Chondrocyte (in vitro differentiated cells): ENCODE measurements around the gene OR10H3. TPM values are rescaled to one million over a fixed set of nuclear protein-coding genes. Genes with fewer than 3 reads are reported as not detected.

ENCODE experiments used
- DNase-seq: peaks from one replicate; pipeline ENCODE4 v3.0.0; 2021; ENCODE audit warnings: mixed read lengths, low spot score
- H3K27ac Mint-ChIP-seq: one replicate; pipeline ENCODE4 v1.8.0; 2021; ENCODE audit warnings: mild to moderate bottlenecking, moderate library complexity, mixed read lengths; ENCODE audit not compliant: unreplicated experiment
- H3K27me3 Mint-ChIP-seq: 2 replicates; pipeline ENCODE4 v1.8.0; 2021; ENCODE audit warnings: low read depth, mixed read lengths
- H3K36me3 Mint-ChIP-seq: 2 replicates; pipeline ENCODE4 v1.8.0; 2021; ENCODE audit warnings: low read depth, mixed read lengths
- H3K4me1 Mint-ChIP-seq: 2 replicates; pipeline ENCODE4 v1.8.0; 2021; ENCODE audit warnings: low read depth, mild to moderate bottlenecking, mixed read lengths
- H3K4me3 Mint-ChIP-seq: one replicate; pipeline ENCODE4 v1.8.0; 2021; ENCODE audit warnings: mild to moderate bottlenecking, moderate library complexity, mixed read lengths; ENCODE audit not compliant: unreplicated experiment
- H3K9me3 Mint-ChIP-seq: 2 replicates; pipeline ENCODE4 v1.8.0; 2021; ENCODE audit warnings: low read depth, mixed read lengths
- CTCF ChIP-seq: fragments of 200-600 bp; sonication (generic); IDR thresholded peaks from 2 replicates; pipeline ENCODE4 v1.5.0; 2021; ENCODE audit warnings: antibody characterized with exemption, mild to moderate bottlenecking, moderate library complexity
- total RNA-seq: library from RNA; stranded (reverse); gene quantifications from 3 replicates; pipeline ENCODE4 v1.2.1, GENCODE V29; 2021

The OR10H3 gene
- total RNA-seq, 1 donor from 2014 or later, result not detected

GRCh38 chr19:15787611-15788155 lies 49.9 kb downstream of the OR10H3 start, which contains the start of gene OR10H5:
Gene OR10H5, plus strand, starts transcription at chr19:15787661. Its CDS starts 6,388 bp downstream, at chr19:15794049.
- H3K4me3 Mint-ChIP-seq, result no peak within 1 kb of the TSS

GRCh38 chr19:15788594-15789270 lies 50.9 kb downstream of the OR10H3 start:
- TF ChIP-seq CTCF, result no peak
- Mint-ChIP-seq H3K27ac (no peak overlapping the region), H3K27me3 (no peaks in the 10 kb centered on the region), H3K36me3 (no peaks in the 10 kb centered on the region), H3K4me1 (no peaks in the 10 kb centered on the region), H3K9me3 (peaks cover 7% of the 10 kb centered on the region), H3K4me3 (no peak overlapping the region)
- no peak for DNase-seq

More at GRCh38 chr19:15787611-15788155, 49.9 kb downstream of the OR10H3 start, which contains the start of gene OR10H5:
- Mint-ChIP-seq H3K27ac (no peak within 1 kb of the TSS), H3K4me1 (no peaks in the 10 kb centered on the region), H3K9me3 (peaks cover 7% of the 10 kb centered on the region), H3K27me3 (no peaks in the 10 kb centered on the region), H3K36me3 (no peaks in the 10 kb centered on the region)
- DNase-seq, result no peak
- TF ChIP-seq CTCF, result no peak

GRCh38 chr19:15790096-15790495 lies 52.3 kb downstream of the OR10H3 start:
- Mint-ChIP-seq H3K9me3 (peaks cover 4% of the 10 kb centered on the region), H3K4me1 (no peaks in the 10 kb centered on the region), H3K36me3 (no peaks in the 10 kb centered on the region), H3K27ac (no peak overlapping the region), H3K4me3 (no peak overlapping the region), H3K27me3 (no peaks in the 10 kb centered on the region)
- no peak for DNase-seq
- TF ChIP-seq CTCF, result no peak

Other genes starting within 250 kb of the OR10H3 start
- gene CYP4F22, start 229.5 kb upstream of the OR10H3 start, total RNA-seq, result not detected in 3 replicates
- gene CYP4F8, start 122.8 kb upstream of the OR10H3 start, total RNA-seq, result not detected in 3 replicates
- not detected in 3 replicates for gene CYP4F3, start 97.1 kb upstream of the OR10H3 start, total RNA-seq
- gene CYP4F12, start 64.9 kb upstream of the OR10H3 start, total RNA-seq, result not detected in 3 replicates
- not detected in 3 replicates for gene OR10H2, start 10.0 kb upstream of the OR10H3 start, total RNA-seq
- gene OR10H5, start 49.7 kb downstream of the OR10H3 start, total RNA-seq, result not detected in 3 replicates
- not detected in 3 replicates for gene OR10H1, start 77.7 kb downstream of the OR10H3 start, total RNA-seq
- gene CYP4F2, start 160.1 kb downstream of the OR10H3 start, total RNA-seq, result not detected in 3 replicates
- not detected in 3 replicates for gene CYP4F11, start 196.5 kb downstream of the OR10H3 start, total RNA-seq
- gene OR10H4, start 211.0 kb downstream of the OR10H3 start, total RNA-seq, result not detected in 3 replicates